ENCODE results near the gene ETFA. TPM values are rescaled to one million over a fixed set of nuclear protein-coding genes. Genes with fewer than 3 reads are reported as not detected.

Gene ETFA
- total and polyA plus RNA-seq, 2 of the 8 experiments (the other 6 are each of a cell fraction or from before 2014, with no cell fraction given): 60.9 to 90.0 TPM

GRCh38 chr15:76334438-76335306 is 23.4 kb upstream of the ETFA start (continued):
- no peak for TF ChIP-seq EZH2 (IDR thresholded peaks at IDR 0.05; ENCODE audit: low read depth, low read length, severe bottlenecking)
- no peak for TF ChIP-seq HDAC6 (IDR thresholded peaks at IDR 0.05; ENCODE audit: low read depth, low read length)
- TF ChIP-seq EGR1 (IDR thresholded peaks at IDR 0.05; ENCODE audit: borderline replicate concordance, low read depth, low read length): no peak
- no peak for TF ChIP-seq TAF7 (optimal IDR thresholded peaks at IDR 0.05; ENCODE audit: borderline replicate concordance, low read depth, low read length)

Data from H1 (cell line).